Suprapubic skin (tissue), 4 donors: ENCODE results near the gene GAP43.

ENCODE experiments used
- EP300 ChIP-seq: sonication (generic); formaldehyde crosslinking; IDR thresholded peaks from one replicate; pipeline ENCODE4 v1.6.1; 2017; ENCODE audit warnings: antibody characterized with exemption
- POLR2A ChIP-seq, 2 donors: fragments of 450-650 bp; IDR thresholded peaks; one replicate each; pipeline ENCODE4 v1.6.1; 2017; ENCODE audit warnings: antibody characterized with exemption in 2 of 2, mild to moderate bottlenecking in 2 of 2, moderate library complexity in 2 of 2
- POLR2AphosphoS5 ChIP-seq, 3 donors: sonication (generic); formaldehyde crosslinking; IDR thresholded peaks; one replicate each; pipeline ENCODE4 v1.6.1; 2017; ENCODE audit warnings: antibody characterized with exemption in 3 of 3
- TF ChIP-seq, protein P1 (sequence below), 2 donors: fragments of 200-600 bp in 1 of 2; fragments of 450-650 bp in 1 of 2; sonication (generic) in 1 of 2; IDR thresholded peaks; one replicate each; pipeline ENCODE4 v1.5.1; 2016 to 2019; ENCODE audit warnings: antibody characterized with exemption in 2 of 2, mild to moderate bottlenecking in 1 of 2, moderate library complexity in 1 of 2

GRCh38 chr3:115638241-115638640, 14.9 kb downstream of the GAP43 start:
- TF ChIP-seq, protein P1, sequence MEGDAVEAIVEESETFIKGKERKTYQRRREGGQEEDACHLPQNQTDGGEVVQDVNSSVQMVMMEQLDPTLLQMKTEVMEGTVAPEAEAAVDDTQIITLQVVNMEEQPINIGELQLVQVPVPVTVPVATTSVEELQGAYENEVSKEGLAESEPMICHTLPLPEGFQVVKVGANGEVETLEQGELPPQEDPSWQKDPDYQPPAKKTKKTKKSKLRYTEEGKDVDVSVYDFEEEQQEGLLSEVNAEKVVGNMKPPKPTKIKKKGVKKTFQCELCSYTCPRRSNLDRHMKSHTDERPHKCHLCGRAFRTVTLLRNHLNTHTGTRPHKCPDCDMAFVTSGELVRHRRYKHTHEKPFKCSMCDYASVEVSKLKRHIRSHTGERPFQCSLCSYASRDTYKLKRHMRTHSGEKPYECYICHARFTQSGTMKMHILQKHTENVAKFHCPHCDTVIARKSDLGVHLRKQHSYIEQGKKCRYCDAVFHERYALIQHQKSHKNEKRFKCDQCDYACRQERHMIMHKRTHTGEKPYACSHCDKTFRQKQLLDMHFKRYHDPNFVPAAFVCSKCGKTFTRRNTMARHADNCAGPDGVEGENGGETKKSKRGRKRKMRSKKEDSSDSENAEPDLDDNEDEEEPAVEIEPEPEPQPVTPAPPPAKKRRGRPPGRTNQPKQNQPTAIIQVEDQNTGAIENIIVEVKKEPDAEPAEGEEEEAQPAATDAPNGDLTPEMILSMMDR (IDR thresholded peaks at IDR 0.05) = no peak
- TF ChIP-seq POLR2A (IDR thresholded peaks at IDR 0.05) = no peak
- TF ChIP-seq POLR2AphosphoS5 (IDR thresholded peaks at IDR 0.05) = no peak
- no peak for TF ChIP-seq EP300
